Measurements from ENCODE around the gene FBXW5. TPM values are rescaled to one million over a fixed set of nuclear protein-coding genes. Genes with fewer than 3 reads are reported as not detected.
A peak's percentile ranks its signal among the peaks of the same experiment; 100 is the strongest.

The FBXW5 gene
- total RNA-seq, 2 donors from 2014 or later = 156 to 161 TPM

DNA sequence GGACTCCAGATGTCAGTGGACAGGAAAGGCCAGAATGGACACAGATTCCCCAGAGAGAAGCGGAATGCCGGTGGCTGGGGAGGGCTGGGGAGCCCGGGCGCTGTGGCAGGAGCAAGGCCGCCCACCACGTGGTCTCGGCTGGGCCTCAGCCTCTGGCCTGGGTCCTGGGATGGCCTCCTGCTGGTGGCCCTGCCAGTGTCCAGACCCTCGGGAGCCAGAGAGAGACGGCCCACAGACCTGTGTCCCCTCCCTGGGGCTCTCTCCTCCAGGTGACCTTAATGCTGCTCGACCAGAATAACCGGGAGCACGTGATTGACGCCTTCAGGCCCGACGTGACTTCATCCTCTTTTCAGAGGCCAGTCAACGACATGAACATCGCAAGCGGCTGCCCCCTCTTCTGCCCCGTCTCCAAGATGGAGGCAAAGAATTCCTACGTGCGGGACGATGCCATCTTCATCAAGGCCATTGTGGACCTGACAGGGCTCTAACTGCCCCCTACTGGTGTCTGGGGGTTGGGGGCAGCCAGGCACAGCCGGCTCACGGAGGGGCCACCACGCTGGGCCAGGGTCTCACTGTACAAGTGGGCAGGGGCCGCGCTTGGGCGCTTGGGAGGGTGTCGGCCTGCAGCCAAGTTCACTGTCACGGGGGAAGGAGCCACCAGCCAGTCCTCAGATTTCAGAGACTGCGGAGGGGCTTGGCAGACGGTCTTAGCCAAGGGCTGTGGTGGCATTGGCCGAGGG lies 19.0 kb downstream of the FBXW5 start:
- H3K4me3 ChIP-seq = no peak overlapping the region
- DNase-seq (no peak), ATAC-seq (no peak)
- 79 to 88% methylated on average over 9 to 33 of the region's 33 CpGs for WGBS, 2 donors
- TF ChIP-seq POLR2A (IDR thresholded peaks at IDR 0.05) = no peak
- TF ChIP-seq, protein P1, sequence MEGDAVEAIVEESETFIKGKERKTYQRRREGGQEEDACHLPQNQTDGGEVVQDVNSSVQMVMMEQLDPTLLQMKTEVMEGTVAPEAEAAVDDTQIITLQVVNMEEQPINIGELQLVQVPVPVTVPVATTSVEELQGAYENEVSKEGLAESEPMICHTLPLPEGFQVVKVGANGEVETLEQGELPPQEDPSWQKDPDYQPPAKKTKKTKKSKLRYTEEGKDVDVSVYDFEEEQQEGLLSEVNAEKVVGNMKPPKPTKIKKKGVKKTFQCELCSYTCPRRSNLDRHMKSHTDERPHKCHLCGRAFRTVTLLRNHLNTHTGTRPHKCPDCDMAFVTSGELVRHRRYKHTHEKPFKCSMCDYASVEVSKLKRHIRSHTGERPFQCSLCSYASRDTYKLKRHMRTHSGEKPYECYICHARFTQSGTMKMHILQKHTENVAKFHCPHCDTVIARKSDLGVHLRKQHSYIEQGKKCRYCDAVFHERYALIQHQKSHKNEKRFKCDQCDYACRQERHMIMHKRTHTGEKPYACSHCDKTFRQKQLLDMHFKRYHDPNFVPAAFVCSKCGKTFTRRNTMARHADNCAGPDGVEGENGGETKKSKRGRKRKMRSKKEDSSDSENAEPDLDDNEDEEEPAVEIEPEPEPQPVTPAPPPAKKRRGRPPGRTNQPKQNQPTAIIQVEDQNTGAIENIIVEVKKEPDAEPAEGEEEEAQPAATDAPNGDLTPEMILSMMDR (IDR thresholded peaks at IDR 0.05) = no peak
- H3K27ac ChIP-seq = no peak overlapping the region
- H3K4me1 ChIP-seq = no peaks in the 10 kb centered on the region
- H3K27me3 ChIP-seq = no peaks in the 10 kb centered on the region
- intact Hi-C loops (cut with DNase I) = no loop called here
- peaks cover 0 to 2% of the 10 kb centered on the region in 2 donors for H3K36me3 ChIP-seq (replicated peaks in 1 of 2; ENCODE audit: insufficient read depth in 1 of 2, low read depth in 2 of 2)
- H3K9me3 ChIP-seq = no peaks in the 10 kb centered on the region

DNA sequence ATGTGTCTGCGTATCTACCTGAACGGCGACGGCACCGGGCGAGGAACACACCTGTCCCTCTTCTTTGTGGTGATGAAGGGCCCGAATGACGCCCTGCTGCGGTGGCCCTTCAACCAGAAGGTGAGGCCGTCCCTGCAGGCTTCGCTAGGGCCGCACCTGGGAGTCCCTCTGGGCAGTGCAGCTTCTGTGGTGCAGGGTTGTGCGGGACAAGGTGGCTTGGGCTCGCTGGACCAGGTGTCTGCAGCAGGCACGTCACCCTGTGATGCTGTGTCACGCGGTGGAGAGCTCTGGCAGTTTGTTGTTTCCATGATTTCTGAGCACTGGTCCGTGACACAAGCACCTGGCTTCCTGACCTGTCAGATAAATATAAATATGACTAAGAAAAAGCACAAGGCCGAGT lies 20.7 kb downstream of the FBXW5 start:
- peaks cover 0 to 10% of the 10 kb centered on the region in 2 donors for H3K36me3 ChIP-seq (replicated peaks in 1 of 2; ENCODE audit: insufficient read depth in 1 of 2, low read depth in 2 of 2)
- ATAC-seq (no peak), DNase-seq (peak in 2 of 4 donors; percentile 34 to 38)
- H3K4me1 ChIP-seq = no peaks in the 10 kb centered on the region
- TF ChIP-seq POLR2A (IDR thresholded peaks at IDR 0.05) = no peak
- TF ChIP-seq, protein P1 (IDR thresholded peaks at IDR 0.05) = no peak
- H3K4me3 ChIP-seq = no peak overlapping the region
- H3K9me3 ChIP-seq = no peaks in the 10 kb centered on the region
- no peak overlapping the region for H3K27ac ChIP-seq
- WGBS, 2 donors = 93 to 95% methylated on average over 14 to 19 of the region's 19 CpGs
- no peaks in the 10 kb centered on the region for H3K27me3 ChIP-seq
- intact Hi-C loops (cut with DNase I) = no loop called here

DNA sequence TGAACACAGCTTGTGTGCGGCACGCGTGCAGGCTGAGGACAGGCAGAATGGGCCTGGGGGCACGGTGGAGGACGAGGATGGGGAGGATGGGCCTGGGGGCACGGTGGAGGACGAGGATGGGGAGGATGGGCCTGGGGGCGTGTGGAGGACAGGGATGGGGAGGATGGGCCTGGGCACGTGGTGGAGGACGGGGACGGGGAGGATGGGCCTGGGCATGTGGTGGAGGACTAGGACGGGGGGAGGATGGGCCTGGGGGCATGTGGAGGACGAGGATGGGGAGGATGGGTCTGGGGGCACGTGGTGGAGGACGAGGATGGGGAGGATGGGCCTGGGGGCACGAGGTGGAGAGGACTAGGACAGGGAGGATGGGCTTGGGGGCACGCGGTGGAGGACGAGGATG lies 22.0 kb downstream of the FBXW5 start:
- TF ChIP-seq POLR2A (IDR thresholded peaks at IDR 0.05) = no peak
- TF ChIP-seq, protein P1 (IDR thresholded peaks at IDR 0.05) = no peak
- Histone ChIP-seq H3K36me3 (replicated peaks in 1 of 2; ENCODE audit: insufficient read depth in 1 of 2, low read depth in 2 of 2) (peaks cover 0 to 12% of the 10 kb centered on the region in 2 donors), H3K27me3 (no peaks in the 10 kb centered on the region), H3K4me3 (no peak overlapping the region), H3K4me1 (no peaks in the 10 kb centered on the region), H3K9me3 (no peaks in the 10 kb centered on the region), H3K27ac (no peak overlapping the region)
- ATAC-seq (no peak), DNase-seq (no peak)
- intact Hi-C loops (cut with DNase I) = no loop called here
- WGBS, 2 donors = 86 to 88% methylated on average over 9 to 19 of the region's 19 CpGs

DNA sequence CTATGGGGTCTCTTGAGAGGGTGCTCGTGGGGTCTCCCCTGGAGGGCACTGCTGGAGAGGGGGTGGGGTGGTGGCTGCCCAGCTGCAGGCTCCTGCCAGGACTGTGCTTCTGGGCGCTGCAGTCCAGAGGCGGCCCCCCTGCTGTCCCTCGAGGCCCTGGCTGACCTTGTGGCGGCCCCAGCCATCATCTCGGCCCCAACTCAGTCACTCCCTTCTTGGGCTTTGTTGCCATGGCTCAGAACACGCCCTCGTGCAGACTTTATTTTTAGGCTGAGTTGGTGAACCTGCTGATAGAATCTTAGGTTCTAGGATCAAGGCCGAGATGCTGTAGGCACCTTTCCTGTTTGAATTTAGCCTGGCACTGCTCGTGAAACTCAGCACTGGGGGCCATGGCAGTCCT lies 22.8 kb downstream of the FBXW5 start:
- intact Hi-C loops (cut with DNase I) = no loop called here
- Histone ChIP-seq H3K27ac (no peak overlapping the region), H3K4me3 (no peak overlapping the region), H3K4me1 (no peaks in the 10 kb centered on the region), H3K9me3 (no peaks in the 10 kb centered on the region), H3K27me3 (no peaks in the 10 kb centered on the region), H3K36me3 (replicated peaks in 1 of 2; ENCODE audit: insufficient read depth in 1 of 2, low read depth in 2 of 2) (peaks cover 0 to 20% of the 10 kb centered on the region in 2 donors)
- DNase-seq (no peak), ATAC-seq (no peak)
- TF ChIP-seq, protein P1 (IDR thresholded peaks at IDR 0.05) = no peak
- no peak for TF ChIP-seq POLR2A (IDR thresholded peaks at IDR 0.05)
- 82 to 92% methylated on average over 2 to 10 of the region's 10 CpGs for WGBS, 2 donors

DNA sequence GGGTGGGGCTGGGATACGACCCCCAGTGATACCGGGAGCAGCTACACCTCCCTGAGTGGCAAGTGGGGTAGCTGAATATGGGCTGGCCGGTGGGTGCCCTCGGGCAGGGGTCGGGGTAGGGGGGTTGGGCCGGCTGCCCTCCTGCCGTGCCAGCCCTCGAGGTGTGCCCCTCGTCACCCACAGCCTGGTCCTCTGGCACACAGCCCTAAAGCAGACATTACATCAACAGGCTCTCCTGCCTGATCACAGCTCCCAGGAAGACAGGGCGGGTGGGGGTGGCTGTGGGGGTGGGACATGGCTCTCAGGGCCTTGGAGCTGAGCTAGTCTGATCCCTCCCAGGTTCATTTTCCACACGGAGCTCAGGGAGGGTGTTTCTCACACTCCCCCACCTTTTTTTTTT lies 23.2 kb downstream of the FBXW5 start:
- intact Hi-C loops (cut with DNase I) = no loop called here
- Histone ChIP-seq H3K36me3 (replicated peaks in 1 of 2; ENCODE audit: insufficient read depth in 1 of 2, low read depth in 2 of 2) (peaks cover 0 to 22% of the 10 kb centered on the region in 2 donors), H3K27me3 (no peaks in the 10 kb centered on the region), H3K27ac (no peak overlapping the region), H3K4me3 (no peak overlapping the region), H3K4me1 (no peaks in the 10 kb centered on the region), H3K9me3 (no peaks in the 10 kb centered on the region)
- 79 to 84% methylated on average over 9 to 10 of the region's 11 CpGs for WGBS, 2 donors
- TF ChIP-seq, protein P1 (IDR thresholded peaks at IDR 0.05) = no peak
- TF ChIP-seq POLR2A (IDR thresholded peaks at IDR 0.05) = no peak
- DNase-seq = no peak
- ATAC-seq = no peak
